ENCODE measurements around the gene PHF5A. TPM values are rescaled to one million over a fixed set of nuclear protein-coding genes. Genes with fewer than 3 reads are reported as not detected.
A peak's percentile ranks its signal among the peaks of the same experiment; 100 is the strongest.

Gene PHF5A
- total RNA-seq, 3 donors from 2014 or later: 27.0 to 31.7 (median 29.7) TPM

DNA sequence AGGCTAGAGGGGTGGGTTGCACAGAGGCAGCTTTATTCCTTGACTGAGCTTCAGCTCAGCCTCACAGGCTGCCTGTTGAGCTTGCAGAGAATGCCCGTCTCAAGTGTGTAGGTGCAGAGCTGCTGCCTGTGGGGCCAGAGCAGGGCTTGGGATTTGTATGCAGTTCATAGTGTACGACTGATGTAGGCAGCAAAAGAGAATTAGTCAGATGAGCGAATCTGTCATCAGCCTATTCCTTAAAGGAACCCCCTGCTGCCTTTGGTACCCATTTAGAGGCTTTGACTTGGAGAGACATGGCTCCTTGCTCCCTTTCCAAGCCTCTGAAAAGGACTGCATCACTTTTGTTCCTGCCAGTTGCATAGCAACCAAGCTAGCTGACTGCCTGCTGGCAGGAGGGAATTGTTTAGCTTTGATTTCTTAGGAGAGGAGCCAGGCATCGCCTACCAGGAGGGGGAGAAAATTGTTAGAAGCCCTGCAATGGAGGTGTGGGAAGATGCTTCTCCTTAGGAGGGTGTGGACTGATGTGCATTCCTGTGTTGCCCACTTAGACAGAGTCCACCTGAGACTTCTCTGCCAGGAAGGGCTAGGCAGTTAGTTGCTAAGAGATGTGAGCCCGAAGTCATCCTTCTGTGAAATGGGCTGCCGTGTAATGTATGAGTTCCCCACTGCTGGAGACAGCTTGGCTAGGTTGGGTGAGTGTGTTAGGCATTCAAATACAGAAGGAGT lies 11.3 kb upstream of the PHF5A start:
- intact Hi-C loops (cut with DNase I, micrococcal nuclease): no loop called here
- TF ChIP-seq, protein P1, sequence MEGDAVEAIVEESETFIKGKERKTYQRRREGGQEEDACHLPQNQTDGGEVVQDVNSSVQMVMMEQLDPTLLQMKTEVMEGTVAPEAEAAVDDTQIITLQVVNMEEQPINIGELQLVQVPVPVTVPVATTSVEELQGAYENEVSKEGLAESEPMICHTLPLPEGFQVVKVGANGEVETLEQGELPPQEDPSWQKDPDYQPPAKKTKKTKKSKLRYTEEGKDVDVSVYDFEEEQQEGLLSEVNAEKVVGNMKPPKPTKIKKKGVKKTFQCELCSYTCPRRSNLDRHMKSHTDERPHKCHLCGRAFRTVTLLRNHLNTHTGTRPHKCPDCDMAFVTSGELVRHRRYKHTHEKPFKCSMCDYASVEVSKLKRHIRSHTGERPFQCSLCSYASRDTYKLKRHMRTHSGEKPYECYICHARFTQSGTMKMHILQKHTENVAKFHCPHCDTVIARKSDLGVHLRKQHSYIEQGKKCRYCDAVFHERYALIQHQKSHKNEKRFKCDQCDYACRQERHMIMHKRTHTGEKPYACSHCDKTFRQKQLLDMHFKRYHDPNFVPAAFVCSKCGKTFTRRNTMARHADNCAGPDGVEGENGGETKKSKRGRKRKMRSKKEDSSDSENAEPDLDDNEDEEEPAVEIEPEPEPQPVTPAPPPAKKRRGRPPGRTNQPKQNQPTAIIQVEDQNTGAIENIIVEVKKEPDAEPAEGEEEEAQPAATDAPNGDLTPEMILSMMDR (IDR thresholded peaks at IDR 0.05): no peak
- no peak for DNase-seq
- no peak for ATAC-seq
- no peak overlapping the region for H3K4me3 ChIP-seq
- no peaks in the 10 kb centered on the region for H3K9me3 ChIP-seq
- H3K4me1 ChIP-seq (ENCODE audit: low read depth): peaks cover 31% of the 10 kb centered on the region
- no peaks in the 10 kb centered on the region for H3K36me3 ChIP-seq (ENCODE audit: low read depth)

DNA sequence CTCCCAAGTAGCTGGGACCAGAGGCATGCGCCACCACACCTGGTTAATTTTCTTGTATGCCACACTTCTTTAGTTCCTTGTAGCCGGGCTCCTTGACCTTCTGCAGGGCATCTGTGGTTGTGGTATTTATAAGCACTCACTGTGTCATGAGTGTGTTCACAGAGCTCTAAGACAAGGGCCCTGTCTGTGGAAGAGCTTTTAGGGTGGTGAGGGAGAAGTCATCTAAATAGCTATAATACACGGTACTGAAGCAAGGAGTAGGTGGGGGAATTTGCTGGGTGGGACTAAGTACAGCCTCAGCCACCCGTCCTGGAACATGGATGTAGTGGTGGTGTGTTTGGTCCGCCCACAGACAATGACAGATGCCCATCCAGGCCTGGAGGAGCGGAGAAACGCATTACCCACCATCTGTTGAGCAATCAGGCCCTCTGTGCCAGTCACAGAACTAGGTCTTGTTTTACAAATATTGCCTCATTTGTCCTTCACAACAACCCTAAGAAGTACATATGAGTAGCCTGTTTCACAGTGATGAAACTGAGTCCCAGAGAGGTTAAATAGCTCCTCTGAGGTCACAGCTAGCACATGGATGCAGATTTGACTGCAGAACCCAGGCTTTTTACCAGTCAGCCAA lies 10.5 kb upstream of the PHF5A start:
- Histone ChIP-seq H3K36me3 (ENCODE audit: low read depth) (no peaks in the 10 kb centered on the region), H3K4me3 (no peak overlapping the region), H3K4me1 (ENCODE audit: low read depth) (peaks cover 24% of the 10 kb centered on the region), H3K9me3 (no peaks in the 10 kb centered on the region)
- DNase-seq (no peak), ATAC-seq (no peak)
- TF ChIP-seq, protein P1 (IDR thresholded peaks at IDR 0.05): no peak
- intact Hi-C loops (cut with DNase I, micrococcal nuclease): no loop called here

DNA sequence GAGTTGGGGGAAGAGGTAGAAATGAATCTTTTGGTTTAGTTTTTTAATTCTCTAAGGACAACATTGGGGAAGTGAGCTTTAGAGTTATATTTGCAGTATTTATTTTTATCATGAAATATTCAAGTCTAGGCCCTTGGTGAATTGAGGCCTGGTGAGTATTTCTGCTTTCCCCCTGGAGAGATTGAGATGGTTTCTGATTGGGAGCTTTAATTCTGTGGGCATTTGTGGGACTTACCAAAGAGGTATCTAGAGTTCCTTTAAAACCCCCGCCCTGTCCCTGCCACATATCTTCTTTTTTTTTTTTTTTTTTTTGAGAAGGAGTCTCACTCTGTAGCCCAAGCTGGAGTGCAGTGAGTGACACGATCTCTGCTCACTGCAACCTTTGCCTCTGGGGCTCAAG lies 10.0 kb upstream of the PHF5A start:
- TF ChIP-seq, protein P1 (IDR thresholded peaks at IDR 0.05): no peak
- ATAC-seq (no peak), DNase-seq (no peak)
- Histone ChIP-seq H3K9me3 (no peaks in the 10 kb centered on the region), H3K4me3 (no peak overlapping the region), H3K4me1 (ENCODE audit: low read depth) (peaks cover 19% of the 10 kb centered on the region), H3K36me3 (ENCODE audit: low read depth) (no peaks in the 10 kb centered on the region)
- intact Hi-C loops (cut with DNase I, micrococcal nuclease): no loop called here

DNA sequence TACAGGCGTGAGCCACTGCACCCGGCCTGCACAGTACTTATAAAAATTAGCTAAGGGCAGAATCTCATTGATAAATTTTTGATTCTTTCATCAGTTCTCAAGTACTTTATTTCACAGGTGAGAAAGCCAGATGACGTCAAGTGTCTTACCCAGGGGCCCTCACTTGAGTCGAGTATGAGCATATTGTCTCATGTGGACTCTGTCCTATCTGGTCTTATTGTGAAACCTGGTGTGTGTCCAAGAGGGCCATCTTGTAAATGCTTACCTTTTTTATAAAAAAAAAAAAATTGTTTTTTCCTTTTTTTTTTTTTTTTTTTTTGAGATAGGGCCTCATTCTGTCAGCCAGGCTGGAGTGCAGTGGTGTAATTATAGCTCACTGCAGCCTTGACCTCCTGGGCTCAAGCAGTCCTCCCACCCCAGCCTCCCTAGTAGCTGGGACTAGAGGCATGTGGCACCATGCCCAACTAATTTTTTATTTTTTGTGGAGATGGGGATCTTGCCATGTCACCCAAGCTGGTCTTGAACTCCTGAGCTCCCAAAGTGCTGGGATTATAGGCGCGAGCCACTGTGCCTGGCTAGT lies 6.5 kb upstream of the PHF5A start:
- no peak for DNase-seq

DNA sequence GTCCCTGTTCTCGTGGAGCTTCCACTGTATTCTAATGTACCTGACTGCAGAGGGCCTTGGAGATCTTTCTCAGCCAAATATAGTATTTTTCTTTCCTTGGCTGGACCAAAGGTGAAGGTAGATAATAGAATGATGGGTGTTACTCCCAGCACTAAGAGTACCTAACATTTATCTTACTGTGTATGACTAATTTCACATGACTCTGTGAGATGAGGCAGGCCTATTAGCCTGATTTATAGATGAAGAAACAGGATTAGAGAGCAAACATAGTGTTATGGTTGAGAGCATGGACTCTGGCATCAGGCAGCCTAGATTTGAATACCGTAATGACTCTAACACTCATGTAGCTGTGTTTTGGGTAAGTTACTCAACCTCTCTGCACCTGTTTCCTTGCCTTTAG lies 3.1 kb upstream of the PHF5A start:
- no peaks in the 10 kb centered on the region for H3K36me3 ChIP-seq (ENCODE audit: low read depth)
- H3K4me1 ChIP-seq (ENCODE audit: low read depth): peaks cover 25% of the 10 kb centered on the region
- peak; percentile 11 for ATAC-seq
- DNase-seq: no peak
- no peak overlapping the region for H3K4me3 ChIP-seq
- TF ChIP-seq, protein P1 (IDR thresholded peaks at IDR 0.05): no peak
- intact Hi-C loops (cut with DNase I, micrococcal nuclease): no loop called here
- H3K9me3 ChIP-seq: no peaks in the 10 kb centered on the region

More for the DNA sequence above, 6.5 kb upstream of the PHF5A start:
- Histone ChIP-seq H3K4me1 (ENCODE audit: low read depth) (peaks cover 13% of the 10 kb centered on the region), H3K4me3 (no peak overlapping the region), H3K9me3 (no peaks in the 10 kb centered on the region), H3K36me3 (ENCODE audit: low read depth) (no peaks in the 10 kb centered on the region)
- ATAC-seq: no peak
- TF ChIP-seq, protein P1 (IDR thresholded peaks at IDR 0.05): no peak
- intact Hi-C loops (cut with DNase I, micrococcal nuclease): no loop called here
